ENCODE data around the gene ALOX5.
"Not testable (repeated sequence)": the region's sequence is repeated elsewhere in the genome, so short reads cannot be mapped to it uniquely, and the experiment has no call there.

Gene ALOX5

GRCh38 chr10:45361983-45362799 lies 11.8 kb upstream of the ALOX5 start:
- H3K4me1 ChIP-seq (ENCODE audit: control insufficient read depth, insufficient read depth, low read length); H3K27me3 ChIP-seq (ENCODE audit: control insufficient read depth, insufficient read depth, low read length); H3K4me3 ChIP-seq (ENCODE audit: low read length); H3K27ac ChIP-seq (ENCODE audit: low read depth, low read length); H3K9ac ChIP-seq (ENCODE audit: low read length); H3K36me3 ChIP-seq (ENCODE audit: control insufficient read depth, insufficient read depth, low read length): not testable (repeated sequence)

GRCh38 chr10:45367643-45368042 lies 6.4 kb upstream of the ALOX5 start:
- H3K36me3 ChIP-seq (ENCODE audit: control insufficient read depth, insufficient read depth, low read length); H3K9ac ChIP-seq (ENCODE audit: low read length); H3K4me1 ChIP-seq (ENCODE audit: control insufficient read depth, insufficient read depth, low read length): not testable (repeated sequence)

GRCh38 chr10:45368181-45368580 lies 5.8 kb upstream of the ALOX5 start:
- Histone ChIP-seq H3K36me3 (ENCODE audit: control insufficient read depth, insufficient read depth, low read length) (no peaks in the 10 kb centered on the region), H3K27ac (ENCODE audit: low read depth, low read length) (no peak overlapping the region), H3K4me3 (ENCODE audit: low read length) (no peak overlapping the region), H3K27me3 (ENCODE audit: control insufficient read depth, insufficient read depth, low read length) (no peaks in the 10 kb centered on the region), H3K9ac (ENCODE audit: low read length) (no peak overlapping the region), H3K4me1 (ENCODE audit: control insufficient read depth, insufficient read depth, low read length) (peaks cover 3% of the 10 kb centered on the region)

More at GRCh38 chr10:45367643-45368042, 6.4 kb upstream of the ALOX5 start:
- H3K27ac ChIP-seq (ENCODE audit: low read depth, low read length); H3K4me3 ChIP-seq (ENCODE audit: low read length); H3K27me3 ChIP-seq (ENCODE audit: control insufficient read depth, insufficient read depth, low read length): not testable (repeated sequence)

- Histone ChIP-seq H3K4me1 (ENCODE audit: control insufficient read depth, insufficient read depth, low read length) (peaks cover 9% of the 10 kb centered on the region), H3K36me3 (ENCODE audit: control insufficient read depth, insufficient read depth, low read length) (no peaks in the 10 kb centered on the region), H3K4me3 (ENCODE audit: low read length) (no peak overlapping the region), H3K27me3 (ENCODE audit: control insufficient read depth, insufficient read depth, low read length) (peaks cover 8% of the 10 kb centered on the region), H3K27ac (ENCODE audit: low read depth, low read length) (no peak overlapping the region), H3K9ac (ENCODE audit: low read length) (no peak overlapping the region)
These were observed 3.6 kb upstream of the ALOX5 start for GRCh38 chr10:45370202-45370955.

GRCh38 chr10:45371560-45371959 lies 2.5 kb upstream of the ALOX5 start:
- Histone ChIP-seq H3K27me3 (ENCODE audit: control insufficient read depth, insufficient read depth, low read length) (peaks cover 8% of the 10 kb centered on the region), H3K36me3 (ENCODE audit: control insufficient read depth, insufficient read depth, low read length) (no peaks in the 10 kb centered on the region), H3K27ac (ENCODE audit: low read depth, low read length) (no peak overlapping the region), H3K4me1 (ENCODE audit: control insufficient read depth, insufficient read depth, low read length) (peaks cover 9% of the 10 kb centered on the region), H3K9ac (ENCODE audit: low read length) (no peak overlapping the region), H3K4me3 (ENCODE audit: low read length) (no peak overlapping the region)

GRCh38 chr10:45372251-45372951 lies 1.6 kb upstream of the ALOX5 start:
- Histone ChIP-seq H3K9ac (ENCODE audit: low read length) (no peak overlapping the region), H3K4me3 (ENCODE audit: low read length) (no peak overlapping the region), H3K4me1 (ENCODE audit: control insufficient read depth, insufficient read depth, low read length) (peaks cover 9% of the 10 kb centered on the region), H3K36me3 (ENCODE audit: control insufficient read depth, insufficient read depth, low read length) (no peaks in the 10 kb centered on the region), H3K27ac (ENCODE audit: low read depth, low read length) (no peak overlapping the region), H3K27me3 (ENCODE audit: control insufficient read depth, insufficient read depth, low read length) (peaks cover 8% of the 10 kb centered on the region)

- Histone ChIP-seq H3K4me1 (ENCODE audit: control insufficient read depth, insufficient read depth, low read length) (peaks cover 9% of the 10 kb centered on the region), H3K9ac (ENCODE audit: low read length) (no peak overlapping the region), H3K27me3 (ENCODE audit: control insufficient read depth, insufficient read depth, low read length) (peaks cover 8% of the 10 kb centered on the region), H3K4me3 (ENCODE audit: low read length) (peak overlapping the region; percentile 62), H3K36me3 (ENCODE audit: control insufficient read depth, insufficient read depth, low read length) (no peaks in the 10 kb centered on the region), H3K27ac (ENCODE audit: low read depth, low read length) (no peak overlapping the region)
These were observed 927 bp upstream of the ALOX5 start for GRCh38 chr10:45373003-45373575.

- Histone ChIP-seq H3K9ac (ENCODE audit: low read length) (no peak overlapping the region), H3K27ac (ENCODE audit: low read depth, low read length) (no peak overlapping the region), H3K4me1 (ENCODE audit: control insufficient read depth, insufficient read depth, low read length) (peaks cover 9% of the 10 kb centered on the region), H3K36me3 (ENCODE audit: control insufficient read depth, insufficient read depth, low read length) (no peaks in the 10 kb centered on the region), H3K27me3 (ENCODE audit: control insufficient read depth, insufficient read depth, low read length) (peaks cover 10% of the 10 kb centered on the region), H3K4me3 (ENCODE audit: low read length) (peak overlapping the region; percentile 67)
These were observed 485 bp downstream of the ALOX5 start for GRCh38 chr10:45374350-45375052.

- Histone ChIP-seq H3K27me3 (ENCODE audit: control insufficient read depth, insufficient read depth, low read length) (peaks cover 10% of the 10 kb centered on the region), H3K9ac (ENCODE audit: low read length) (no peak overlapping the region), H3K36me3 (ENCODE audit: control insufficient read depth, insufficient read depth, low read length) (no peaks in the 10 kb centered on the region), H3K4me3 (ENCODE audit: low read length) (peak overlapping the region; percentile 67), H3K4me1 (ENCODE audit: control insufficient read depth, insufficient read depth, low read length) (peaks cover 9% of the 10 kb centered on the region), H3K27ac (ENCODE audit: low read depth, low read length) (no peak overlapping the region)
These were observed 1.1 kb downstream of the ALOX5 start for GRCh38 chr10:45375101-45375500.

- peaks cover 10% of the 10 kb centered on the region for H3K27me3 ChIP-seq (ENCODE audit: control insufficient read depth, insufficient read depth, low read length)
These were observed 1.8 kb downstream of the ALOX5 start for GRCh38 chr10:45375716-45376231.

GRCh38 chr10:45376371-45376801 lies 2.4 kb downstream of the ALOX5 start:
- Histone ChIP-seq H3K36me3 (ENCODE audit: control insufficient read depth, insufficient read depth, low read length) (no peaks in the 10 kb centered on the region), H3K27ac (ENCODE audit: low read depth, low read length) (no peak overlapping the region), H3K27me3 (ENCODE audit: control insufficient read depth, insufficient read depth, low read length) (peaks cover 10% of the 10 kb centered on the region), H3K4me3 (ENCODE audit: low read length) (no peak overlapping the region), H3K4me1 (ENCODE audit: control insufficient read depth, insufficient read depth, low read length) (peaks cover 9% of the 10 kb centered on the region), H3K9ac (ENCODE audit: low read length) (no peak overlapping the region)

More at GRCh38 chr10:45375716-45376231, 1.8 kb downstream of the ALOX5 start:
- no peak overlapping the region for H3K27ac ChIP-seq (ENCODE audit: low read depth, low read length)
- H3K9ac ChIP-seq (ENCODE audit: low read length) = no peak overlapping the region
- H3K4me3 ChIP-seq (ENCODE audit: low read length) = no peak overlapping the region
- H3K4me1 ChIP-seq (ENCODE audit: control insufficient read depth, insufficient read depth, low read length) = peaks cover 9% of the 10 kb centered on the region
- H3K36me3 ChIP-seq (ENCODE audit: control insufficient read depth, insufficient read depth, low read length) = no peaks in the 10 kb centered on the region
